ENCODE measurements around the gene CALR.

CALR gene

GRCh38 chr19:12943437-12944044 lies 5.1 kb downstream of the CALR start:
- Histone ChIP-seq H3K9ac (ENCODE audit: low read length) (no peak overlapping the region), H3K27ac (ENCODE audit: low read depth, low read length) (peak overlapping the region; percentile 5; the same call in 1 of the 2 replicates), H4K20me1 (ENCODE audit: low read depth, low read length) (peaks cover 14% of the 10 kb centered on the region)

GRCh38 chr19:12944104-12944674 lies 5.8 kb downstream of the CALR start:
- Histone ChIP-seq H4K20me1 (ENCODE audit: low read depth, low read length) (peaks cover 13% of the 10 kb centered on the region), H3K4me2 (ENCODE audit: low read depth, low read length, poor library complexity, severe bottlenecking) (peak overlapping the region; percentile 48)

More at GRCh38 chr19:12943437-12944044, 5.1 kb downstream of the CALR start:
- H3K79me2 ChIP-seq (ENCODE audit: insufficient read depth, low read length): peaks cover 54% of the 10 kb centered on the region
- peaks cover 38% of the 10 kb centered on the region for H3K36me3 ChIP-seq (ENCODE audit: low read length)
- H3K9me2 ChIP-seq (replicated peaks; ENCODE audit: insufficient read depth, low read length): no peaks in the 10 kb centered on the region
- no peak overlapping the region for H3K4me3 ChIP-seq (ENCODE audit: insufficient read depth, low read length, poor library complexity, severe bottlenecking)
- peaks cover 76% of the 10 kb centered on the region for H3F3A ChIP-seq (ENCODE audit: insufficient read depth)
- no peaks in the 10 kb centered on the region for H3K9me3 ChIP-seq (ENCODE audit: insufficient read depth, low read length)
- no peak overlapping the region for H2AFZ ChIP-seq (ENCODE audit: low read depth, low read length, severe bottlenecking)
- H3K27me3 ChIP-seq (ENCODE audit: low read length): no peaks in the 10 kb centered on the region
- peak overlapping the region; percentile 14 for H3K4me2 ChIP-seq (ENCODE audit: low read depth, low read length, poor library complexity, severe bottlenecking)
- TF ChIP-seq CTCF (IDR thresholded peaks at IDR 0.05; ENCODE audit: insufficient read depth, low read length, poor library complexity, severe bottlenecking) (no peak), EZH2phosphoT487 (conservative IDR thresholded peaks at IDR 0.05; ENCODE audit: low read length) (no peak)

GRCh38 chr19:12945479-12946091 lies 7.2 kb downstream of the CALR start, which contains the start of gene RAD23A:
TSS of gene RAD23A (plus strand) at chr19:12945862. CDS start at chr19:12945949, 87 bp downstream.
- no peaks in the 10 kb centered on the region for H3K9me3 ChIP-seq (ENCODE audit: insufficient read depth, low read length)
- peaks cover 18% of the 10 kb centered on the region for H3K36me3 ChIP-seq (ENCODE audit: low read length)
- peaks cover 37% of the 10 kb centered on the region for H3K79me2 ChIP-seq (ENCODE audit: insufficient read depth, low read length)
- TF ChIP-seq EZH2phosphoT487 (conservative IDR thresholded peaks at IDR 0.05; ENCODE audit: low read length) (no peak), CTCF (IDR thresholded peaks at IDR 0.05; ENCODE audit: insufficient read depth, low read length, poor library complexity, severe bottlenecking) (no peak)
- H3K4me2 ChIP-seq (ENCODE audit: low read depth, low read length, poor library complexity, severe bottlenecking): peak within 1 kb of the TSS; percentile 87
- H3K9me2 ChIP-seq (replicated peaks; ENCODE audit: insufficient read depth, low read length): no peaks in the 10 kb centered on the region
- peaks cover 55% of the 10 kb centered on the region for H3F3A ChIP-seq (ENCODE audit: insufficient read depth)
- no peak within 1 kb of the TSS for H2AFZ ChIP-seq (ENCODE audit: low read depth, low read length, severe bottlenecking)
- peak within 1 kb of the TSS; percentile 84 for H3K9ac ChIP-seq (ENCODE audit: low read length)
- H4K20me1 ChIP-seq (ENCODE audit: low read depth, low read length): no peaks in the 10 kb centered on the region
- H3K27me3 ChIP-seq (ENCODE audit: low read length): no peaks in the 10 kb centered on the region
- H3K4me3 ChIP-seq (ENCODE audit: insufficient read depth, low read length, poor library complexity, severe bottlenecking): peak within 1 kb of the TSS; percentile 82
- H3K27ac ChIP-seq (ENCODE audit: low read depth, low read length): peak within 1 kb of the TSS; percentile 77

More at GRCh38 chr19:12944104-12944674, 5.8 kb downstream of the CALR start:
- H3K9me2 ChIP-seq (replicated peaks; ENCODE audit: insufficient read depth, low read length): no peaks in the 10 kb centered on the region
- no peak overlapping the region for H3K9ac ChIP-seq (ENCODE audit: low read length)
- peaks cover 69% of the 10 kb centered on the region for H3F3A ChIP-seq (ENCODE audit: insufficient read depth)
- H2AFZ ChIP-seq (ENCODE audit: low read depth, low read length, severe bottlenecking): no peak overlapping the region
- no peak overlapping the region for H3K4me3 ChIP-seq (ENCODE audit: insufficient read depth, low read length, poor library complexity, severe bottlenecking)
- H3K9me3 ChIP-seq (ENCODE audit: insufficient read depth, low read length): no peaks in the 10 kb centered on the region
- TF ChIP-seq EZH2phosphoT487 (conservative IDR thresholded peaks at IDR 0.05; ENCODE audit: low read length) (no peak), CTCF (IDR thresholded peaks at IDR 0.05; ENCODE audit: insufficient read depth, low read length, poor library complexity, severe bottlenecking) (no peak)
- peaks cover 51% of the 10 kb centered on the region for H3K79me2 ChIP-seq (ENCODE audit: insufficient read depth, low read length)
- peak overlapping the region; percentile 77 for H3K27ac ChIP-seq (ENCODE audit: low read depth, low read length)
- no peaks in the 10 kb centered on the region for H3K27me3 ChIP-seq (ENCODE audit: low read length)
- peaks cover 32% of the 10 kb centered on the region for H3K36me3 ChIP-seq (ENCODE audit: low read length)
